Gastrocnemius medialis (tissue), 4 donors: ENCODE results near the gene MGST2. TPM values are rescaled to one million over a fixed set of nuclear protein-coding genes. Genes with fewer than 3 reads are reported as not detected.
A peak's percentile ranks its signal among the peaks of the same experiment; 100 is the strongest.
"Not testable (repeated sequence)": the region's sequence is repeated elsewhere in the genome, so short reads cannot be mapped to it uniquely, and the experiment has no call there.

Source experiments
- ATAC-seq, 2 donors: fragments of 150-250 bp; one replicate each; pipeline ENCODE4 v1.9.1; 2016
- DNase-seq, 2 donors: peaks; one replicate each; pipeline ENCODE4 v3.0.0-alpha.2; 2019
- H3K27ac ChIP-seq, 4 donors: fragments of 200-600 bp; sonication (generic); 1 replicate in 1 of 4; 2 replicates in 3 of 4; pipeline ENCODE4 v1.5.1; 2016 to 2018; ENCODE audit warnings: mild to moderate bottlenecking in 2 of 4, moderate library complexity in 1 of 4
- H3K27me3 ChIP-seq, 3 donors: fragments of 200-600 bp; sonication (generic) in 2 of 3; 1 replicate in 1 of 3; 2 replicates in 2 of 3; pipeline versions ENCODE4 v1.5.1 to v1.6.0; 2016 to 2019; ENCODE audit warnings: mild to moderate bottlenecking in 1 of 3, moderate library complexity in 1 of 3
- H3K36me3 ChIP-seq, 2 donors: fragments of 200-600 bp; sonication (generic) in 1 of 2; one replicate each; pipeline ENCODE4 v1.5.1; 2017 to 2018
- H3K4me1 ChIP-seq, 2 donors: fragments of 200-600 bp; sonication (generic) in 1 of 2; one replicate each; pipeline ENCODE4 v1.5.1; 2016 to 2017; ENCODE audit warnings: mild to moderate bottlenecking in 2 of 2
- H3K4me3 ChIP-seq, 4 donors: fragments of 200-600 bp; sonication (generic) in 3 of 4; 1 replicate in 1 of 4; 2 replicates in 3 of 4; pipeline ENCODE4 v1.5.1; 2016 to 2019; ENCODE audit warnings: mild to moderate bottlenecking in 2 of 4
- H3K9me3 ChIP-seq, 3 donors: fragments of 200-600 bp; sonication (generic) in 2 of 3; 1 replicate in 1 of 3; 2 replicates in 2 of 3; pipeline ENCODE4 v1.5.1; 2016 to 2019
- POLR2A ChIP-seq, 2 donors: fragments of 450-650 bp; IDR thresholded peaks; one replicate each; pipeline ENCODE4 v1.6.1; 2017; ENCODE audit warnings: antibody characterized with exemption in 2 of 2, mild to moderate bottlenecking in 2 of 2, moderate library complexity in 2 of 2
- in situ Hi-C, 4 donors: fragments of 200-750 bp; cut with MboI; loops; one replicate each; pipeline versions ENCODE4 v1.15.0 to v1.8.0; 2017; ENCODE audit warnings: low sequenced_read_pairs in 4 of 4
- intact Hi-C: fragments of 100-400 bp; cut with DNase I; formaldehyde crosslinking; loops from one replicate; pipeline ENCODE4 v1.15.1; 2023; ENCODE audit warnings: low total_unique reads
- total RNA-seq, 4 donors: library from RNA; depleted of rRNA; stranded (reverse); fragments of >200 nt; gene quantifications; one replicate each; pipeline versions ENCODE4 v1.1.0 to v1.2.3, GENCODE V29; 2016
- TF ChIP-seq, protein P1 (sequence below), 5 experiments: fragments of 450-650 bp in 3 of 5; fragments of 200-600 bp in 2 of 5; sonication (generic) in 2 of 5; IDR thresholded peaks in 4 of 5; conservative IDR thresholded peaks in 1 of 5; 1 replicate in 4 of 5; 2 replicates in 1 of 5; pipeline ENCODE4 v1.5.1; 2016 to 2019; ENCODE audit warnings: antibody characterized with exemption in 5 of 5, mild to moderate bottlenecking in 3 of 5, moderate library complexity in 3 of 5

Gene MGST2
- total RNA-seq, 4 donors from 2014 or later, result 17.3 to 38.6 (median 30.9) TPM

- peaks cover 0 to 6% of the 10 kb centered on the region in 2 donors for H3K4me1 ChIP-seq
- intact Hi-C loops, result loop anchor here (5.0 kb wide), 2 partner anchors 132 to 212 kb away; no protein-coding TSS in a partner anchor
- no peaks in the 10 kb centered on the region for H3K36me3 ChIP-seq
- TF ChIP-seq, protein P1, sequence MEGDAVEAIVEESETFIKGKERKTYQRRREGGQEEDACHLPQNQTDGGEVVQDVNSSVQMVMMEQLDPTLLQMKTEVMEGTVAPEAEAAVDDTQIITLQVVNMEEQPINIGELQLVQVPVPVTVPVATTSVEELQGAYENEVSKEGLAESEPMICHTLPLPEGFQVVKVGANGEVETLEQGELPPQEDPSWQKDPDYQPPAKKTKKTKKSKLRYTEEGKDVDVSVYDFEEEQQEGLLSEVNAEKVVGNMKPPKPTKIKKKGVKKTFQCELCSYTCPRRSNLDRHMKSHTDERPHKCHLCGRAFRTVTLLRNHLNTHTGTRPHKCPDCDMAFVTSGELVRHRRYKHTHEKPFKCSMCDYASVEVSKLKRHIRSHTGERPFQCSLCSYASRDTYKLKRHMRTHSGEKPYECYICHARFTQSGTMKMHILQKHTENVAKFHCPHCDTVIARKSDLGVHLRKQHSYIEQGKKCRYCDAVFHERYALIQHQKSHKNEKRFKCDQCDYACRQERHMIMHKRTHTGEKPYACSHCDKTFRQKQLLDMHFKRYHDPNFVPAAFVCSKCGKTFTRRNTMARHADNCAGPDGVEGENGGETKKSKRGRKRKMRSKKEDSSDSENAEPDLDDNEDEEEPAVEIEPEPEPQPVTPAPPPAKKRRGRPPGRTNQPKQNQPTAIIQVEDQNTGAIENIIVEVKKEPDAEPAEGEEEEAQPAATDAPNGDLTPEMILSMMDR (IDR thresholded peaks at IDR 0.05 in 4 of 5, conservative IDR thresholded peaks at IDR 0.05 in 1 of 5), result no peak
- no peak for TF ChIP-seq POLR2A (IDR thresholded peaks at IDR 0.05)
- no peak overlapping the region for H3K4me3 ChIP-seq
- no peak overlapping the region for H3K27ac ChIP-seq
- H3K27me3 ChIP-seq, result no peaks in the 10 kb centered on the region
- in situ Hi-C loops, result loop anchor here in 1 of 4 donors (25.0 kb wide), 1 partner anchor 592 kb away; no protein-coding TSS in a partner anchor
- peak in 1 of 2 donors; percentile 46 for ATAC-seq
- DNase-seq, result no peak
- no peaks in the 10 kb centered on the region for H3K9me3 ChIP-seq
Observed at GRCh38 chr4:139629436-139630125, 36.0 kb upstream of the MGST2 start.

GRCh38 chr4:139630126-139630495 is 35.5 kb upstream of the MGST2 start:
- DNase-seq, result no peak

DNA sequence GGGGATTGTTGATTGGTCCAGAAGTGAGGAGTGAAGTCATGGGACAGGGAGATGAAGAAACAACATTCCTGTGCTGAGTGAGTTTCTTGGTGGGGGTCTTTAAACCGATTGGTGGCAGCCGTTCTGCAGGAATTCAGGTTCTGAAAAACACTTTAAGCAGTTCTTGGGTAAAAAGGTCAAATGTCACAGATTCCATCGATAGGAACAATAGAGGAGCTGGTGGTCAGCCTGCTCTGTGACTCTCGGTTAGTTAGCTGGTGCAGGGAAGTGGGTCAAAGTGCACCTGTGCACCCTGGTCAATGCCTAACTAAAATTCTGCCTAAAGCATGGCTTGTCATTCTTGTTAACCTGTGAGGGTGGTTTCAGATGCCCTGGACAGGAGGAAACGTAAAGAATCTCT is 34.6 kb upstream of the MGST2 start:
- Histone ChIP-seq H3K36me3 (no peaks in the 10 kb centered on the region), H3K4me1 (peaks cover 0 to 6% of the 10 kb centered on the region in 2 donors), H3K27ac (no peak overlapping the region), H3K4me3 (no peak overlapping the region), H3K9me3 (no peaks in the 10 kb centered on the region), H3K27me3 (no peaks in the 10 kb centered on the region)
- ATAC-seq (no peak), DNase-seq (no peak)
- TF ChIP-seq, protein P1 (IDR thresholded peaks at IDR 0.05 in 4 of 5, conservative IDR thresholded peaks at IDR 0.05 in 1 of 5), result no peak
- no peak for TF ChIP-seq POLR2A (IDR thresholded peaks at IDR 0.05)
- in situ Hi-C loops, result loop anchor here in 1 of 4 donors (25.0 kb wide), 1 partner anchor 594 kb away; no protein-coding TSS in a partner anchor
- intact Hi-C loops, result loop anchor here (5.0 kb wide), 2 partner anchors 134 to 214 kb away; no protein-coding TSS in a partner anchor

More at GRCh38 chr4:139630126-139630495, 35.5 kb upstream of the MGST2 start:
- H3K4me1 ChIP-seq, result peaks cover 0 to 6% of the 10 kb centered on the region in 2 donors
- H3K9me3 ChIP-seq, result no peaks in the 10 kb centered on the region
- TF ChIP-seq, protein P1 (IDR thresholded peaks at IDR 0.05 in 4 of 5, conservative IDR thresholded peaks at IDR 0.05 in 1 of 5), result no peak
- TF ChIP-seq POLR2A (IDR thresholded peaks at IDR 0.05), result no peak
- in situ Hi-C loops (loop anchor here in 1 of 4 donors (25.0 kb wide), 1 partner anchor 593 kb away; no protein-coding TSS in a partner anchor), intact Hi-C loops (loop anchor here (5.0 kb wide), 2 partner anchors 133 to 213 kb away; no protein-coding TSS in a partner anchor)
- no peak for ATAC-seq
- H3K36me3 ChIP-seq, result no peaks in the 10 kb centered on the region
- H3K27ac ChIP-seq, result no peak overlapping the region
- H3K4me3 ChIP-seq, result no peak overlapping the region
- no peaks in the 10 kb centered on the region for H3K27me3 ChIP-seq

DNA sequence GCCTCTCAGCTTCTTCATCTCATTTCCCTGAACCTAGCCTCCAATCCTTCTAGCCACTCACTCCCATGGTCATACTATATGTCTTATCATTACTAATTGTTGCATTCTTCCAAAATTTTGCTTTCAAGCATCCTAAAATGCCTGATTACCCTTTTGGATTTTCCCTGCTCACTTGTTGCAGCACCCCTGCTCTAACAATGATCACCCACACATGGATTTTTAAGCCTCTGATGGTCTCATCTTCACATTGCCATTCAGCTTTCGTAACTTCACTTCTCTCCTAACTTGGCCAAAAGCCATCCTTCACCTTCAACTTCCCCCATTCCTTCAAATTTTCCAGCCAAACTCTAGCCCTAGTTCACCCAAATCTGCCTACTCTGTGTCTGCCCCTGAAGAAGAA is 33.8 kb upstream of the MGST2 start:
- ATAC-seq (no peak), DNase-seq (no peak)
- intact Hi-C loops, result loop anchor here (5.0 kb wide), 2 partner anchors 134 to 214 kb away; no protein-coding TSS in a partner anchor
- no peaks in the 10 kb centered on the region for H3K36me3 ChIP-seq
- H3K9me3 ChIP-seq, result no peaks in the 10 kb centered on the region
- H3K4me3 ChIP-seq, result no peak overlapping the region
- TF ChIP-seq, protein P1 (IDR thresholded peaks at IDR 0.05 in 4 of 5, conservative IDR thresholded peaks at IDR 0.05 in 1 of 5), result no peak
- no peak for TF ChIP-seq POLR2A (IDR thresholded peaks at IDR 0.05)
- H3K27me3 ChIP-seq, result no peaks in the 10 kb centered on the region
- peaks cover 0 to 6% of the 10 kb centered on the region in 2 donors for H3K4me1 ChIP-seq
- in situ Hi-C loops, result loop anchor here in 1 of 4 donors (25.0 kb wide), 1 partner anchor 594 kb away; no protein-coding TSS in a partner anchor
- H3K27ac ChIP-seq, result no peak overlapping the region

GRCh38 chr4:139632739-139633138 is 32.9 kb upstream of the MGST2 start:
- intact Hi-C loops (loop anchor here (5.0 kb wide), 2 partner anchors 135 to 215 kb away; no protein-coding TSS in a partner anchor), in situ Hi-C loops (loop anchor here in 1 of 4 donors (25.0 kb wide), 1 partner anchor 595 kb away; no protein-coding TSS in a partner anchor)
- not testable (repeated sequence) for ATAC-seq

More at GRCh38 chr4:139632739-139633138, 32.9 kb upstream of the MGST2 start:
- not testable (repeated sequence) for H3K27me3 ChIP-seq, H3K4me1 ChIP-seq, H3K4me3 ChIP-seq, H3K27ac ChIP-seq, DNase-seq, H3K9me3 ChIP-seq, H3K36me3 ChIP-seq
